Heart left ventricle (tissue), 16 donors: Measurements from ENCODE around the gene ITGB1BP2. TPM values are rescaled to one million over a fixed set of nuclear protein-coding genes. Genes with fewer than 3 reads are reported as not detected.
"Not testable (repeated sequence)": the region's sequence is repeated elsewhere in the genome, so short reads cannot be mapped to it uniquely, and the experiment has no call there.

Experiments used
- ATAC-seq, 4 donors: fragments of 200-7000 bp; cut with Tn5 transposase; one replicate each; pipeline ENCODE4 v1.9.1; 2020 to 2022; ENCODE audit warnings: moderate library complexity in 4 of 4, mild to moderate bottlenecking in 3 of 4, moderate number of reproducible peaks in 1 of 4
- DNase-seq, 5 donors: peaks; one replicate each; pipeline ENCODE4 v3.0.0-alpha.2; 2020
- H3K27ac ChIP-seq, 12 donors: fragments of 200-600 bp; sonication (generic) in 4 of 12; one replicate each; pipeline versions ENCODE4 v1.5.0 to v1.8.0; 2016 to 2022; ENCODE audit warnings: mild to moderate bottlenecking in 2 of 12
- H3K27me3 ChIP-seq, 9 donors: fragments of 200-600 bp; sonication (generic) in 2 of 9; one replicate each; pipeline versions ENCODE4 v1.5.1 to v1.8.0; 2016 to 2022; ENCODE audit warnings: mild to moderate bottlenecking in 3 of 9
- H3K36me3 ChIP-seq, 9 donors: fragments of 200-600 bp; sonication (generic) in 2 of 9; one replicate each; pipeline versions ENCODE4 v1.5.0 to v1.8.0; 2018 to 2022; ENCODE audit warnings: mild to moderate bottlenecking in 2 of 9
- H3K4me1 ChIP-seq, 12 donors: fragments of 200-600 bp; sonication (generic) in 4 of 12; one replicate each; pipeline versions ENCODE4 v1.5.0 to v1.8.0; 2016 to 2022; ENCODE audit warnings: mild to moderate bottlenecking in 3 of 12
- H3K4me3 ChIP-seq, 12 donors: fragments of 200-600 bp; sonication (generic) in 4 of 12; one replicate each; pipeline versions ENCODE4 v1.5.0 to v1.8.0; 2017 to 2022; ENCODE audit warnings: mild to moderate bottlenecking in 9 of 12, moderate library complexity in 4 of 12
- H3K9me3 ChIP-seq, 12 donors: fragments of 200-600 bp; sonication (generic) in 4 of 12; one replicate each; pipeline versions ENCODE4 v1.5.0 to v1.8.0; 2016 to 2022; ENCODE audit warnings: mild to moderate bottlenecking in 1 of 12
- POLR2A ChIP-seq, 2 donors: fragments of 450-650 bp; IDR thresholded peaks; one replicate each; pipeline ENCODE4 v1.6.1; 2017; ENCODE audit warnings: antibody characterized with exemption in 2 of 2, mild to moderate bottlenecking in 2 of 2, moderate library complexity in 2 of 2
- WGBS, 4 donors: extraction: QIAGEN DNeasy Blood & Tissue Kit in 2 of 4; methylation state at CpG; one replicate each; pipeline versions ENCODE4 v1.1.5 to v1.1.7; 2013 to 2018; 5-methylcytosine and 5-hydroxymethylcytosine counted together
- intact Hi-C, 10 donors: fragments of 100-400 bp; cut with DNase I; formaldehyde crosslinking; loops; one replicate each; pipeline versions ENCODE4 v1.11.1 to v1.14.2; 2022
- polyA plus RNA-seq, 2 donors: library from polyadenylated mRNA; stranded (reverse); fragments of 200-250 nt; gene quantifications; one replicate each; pipeline ENCODE4 v1.2.3, GENCODE V29; 2013
- total RNA-seq, 9 donors: library from RNA; depleted of rRNA in 2 of 9; stranded (reverse); fragments of >200 nt in 2 of 9; fragmentation: NEBNext Ultra II Directional in 3 of 9; extraction: Animal tissue kit (Norgen Biotek cat#: 25700) in 3 of 9; gene quantifications; one replicate each; pipeline versions ENCODE4 v1.1.0 to v1.2.4, GENCODE V29; 2016 to 2023
- TF ChIP-seq, protein P1 (sequence below), 12 donors: fragments of 200-600 bp; sonication (generic) in 4 of 12; IDR thresholded peaks; one replicate each; pipeline versions ENCODE4 v1.5.0 to v1.8.0; 2018 to 2022; ENCODE audit warnings: antibody characterized with exemption in 12 of 12, mild to moderate bottlenecking in 5 of 12
- donor health status: ischemic (EF 13 %, LVEDD 7.1; RV severe dilation, severe dysfunction).
- donor health status: healthy with polysubstance abuse.
- donor health status: DM: no; HTN: yes; CAD: no.
- donor health status: DM: no; HTN: no; CAD: no.
- donor health status: ischemic (EF 25% LVEDD 6.9; RV normal size, moderate dysfunction).
- donor health status: ischemic (EF 25% LVEDD 5.7; RV mildly dilated, moderate dysfunction).
- donor health status: healthy.
- donor health status: DM: yes; HTN: yes; CAD: no.
- donor health status: ischemic (EF 35%, LVEDD 5.7; RV mildly dilated, moderate dysfunction).
- donor health status: nonischemic (EF 11% LVEDD 7.7; RV severe dilation, severe dysfunction).
- donor health status: DM: yes; HTN: yes; CAD: no.
- donor health status: PGD.
- donor health status: ischemic (EF 29% LVEDD 5.4; RV normal size, mild dysfunction).
- donor health status: nonischemic (EF 23%, LVEDD 6.1; RV moderate dilation, normal function).

The ITGB1BP2 gene
- total and polyA plus RNA-seq, 11 donors, result 64.2 to 162 (median 87.0) TPM

GRCh38 chrX:71254092-71254963, 47.2 kb upstream of the ITGB1BP2 start, which contains the start of gene ZMYM3:
ZMYM3 (minus strand) TSS chrX:71254140; CDS start chrX:71253255, 885 bp downstream.
- H3K9me3 ChIP-seq, result no peaks in the 10 kb centered on the region
- H3K27ac ChIP-seq, result peak within 1 kb of the TSS; percentile 24 to 93 (median 86)
- no peaks in the 10 kb centered on the region for H3K27me3 ChIP-seq
- peaks cover 0 to 14% (median 8%) of the 10 kb centered on the region in 12 donors for H3K4me1 ChIP-seq
- peak; percentile 85 to 92 (median 90) for DNase-seq
- intact Hi-C loops, result loop anchor here in 5 of 10 donors (2.0 to 10.0 kb wide), 4 partner anchors 28 to 110 kb away; partner anchors contain the start of genes TAF1 (in 4 of the 5), NONO (in 2 of the 5) and NLGN3 (in 1 of the 5)
- TF ChIP-seq POLR2A (IDR thresholded peaks at IDR 0.05), result peak in 1 of 2 donors; percentile 51
- TF ChIP-seq, protein P1, sequence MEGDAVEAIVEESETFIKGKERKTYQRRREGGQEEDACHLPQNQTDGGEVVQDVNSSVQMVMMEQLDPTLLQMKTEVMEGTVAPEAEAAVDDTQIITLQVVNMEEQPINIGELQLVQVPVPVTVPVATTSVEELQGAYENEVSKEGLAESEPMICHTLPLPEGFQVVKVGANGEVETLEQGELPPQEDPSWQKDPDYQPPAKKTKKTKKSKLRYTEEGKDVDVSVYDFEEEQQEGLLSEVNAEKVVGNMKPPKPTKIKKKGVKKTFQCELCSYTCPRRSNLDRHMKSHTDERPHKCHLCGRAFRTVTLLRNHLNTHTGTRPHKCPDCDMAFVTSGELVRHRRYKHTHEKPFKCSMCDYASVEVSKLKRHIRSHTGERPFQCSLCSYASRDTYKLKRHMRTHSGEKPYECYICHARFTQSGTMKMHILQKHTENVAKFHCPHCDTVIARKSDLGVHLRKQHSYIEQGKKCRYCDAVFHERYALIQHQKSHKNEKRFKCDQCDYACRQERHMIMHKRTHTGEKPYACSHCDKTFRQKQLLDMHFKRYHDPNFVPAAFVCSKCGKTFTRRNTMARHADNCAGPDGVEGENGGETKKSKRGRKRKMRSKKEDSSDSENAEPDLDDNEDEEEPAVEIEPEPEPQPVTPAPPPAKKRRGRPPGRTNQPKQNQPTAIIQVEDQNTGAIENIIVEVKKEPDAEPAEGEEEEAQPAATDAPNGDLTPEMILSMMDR (IDR thresholded peaks at IDR 0.05), result no peak
- peak within 1 kb of the TSS; percentile 53 to 98 (median 66) for H3K4me3 ChIP-seq
- peak; percentile 93 to 96 (median 94) for ATAC-seq
- peaks cover 0 to 15% (median 5%) of the 10 kb centered on the region in 9 donors for H3K36me3 ChIP-seq
- 1 to 55% (median 15%) methylated on average over 38 to 54 of the region's 54 CpGs for WGBS, 4 donors

- no peaks in the 10 kb centered on the region for H3K9me3 ChIP-seq
- intact Hi-C loops, result loop anchor here in 4 of 10 donors (10.0 kb wide), 2 partner anchors 109 to 111 kb away; partner anchors contain the start of genes TAF1 (in 4 of the 4) and NLGN3 (in 1 of the 4)
Observed at GRCh38 chrX:71256051-71256450, 45.5 kb upstream of the ITGB1BP2 start.

GRCh38 chrX:71256856-71257255, 44.7 kb upstream of the ITGB1BP2 start:
- WGBS, 4 donors, result 89 to 94% (median 93%) methylated on average over 4 of the region's 4 CpGs
- ATAC-seq (no peak), DNase-seq (no peak)
- H3K36me3 ChIP-seq, result no peaks in the 10 kb centered on the region
- H3K4me3 ChIP-seq, result no peak overlapping the region
- TF ChIP-seq POLR2A (IDR thresholded peaks at IDR 0.05), result no peak
- TF ChIP-seq, protein P1 (IDR thresholded peaks at IDR 0.05), result no peak
- H3K27ac ChIP-seq, result no peak overlapping the region
- H3K4me1 ChIP-seq, result peaks cover 0 to 14% (median 8%) of the 10 kb centered on the region in 12 donors
- H3K9me3 ChIP-seq, result no peaks in the 10 kb centered on the region
- H3K27me3 ChIP-seq, result no peaks in the 10 kb centered on the region
- intact Hi-C loops, result loop anchor here in 4 of 10 donors (10.0 kb wide), 2 partner anchors 108 to 112 kb away; partner anchors contain the start of genes TAF1 (in 4 of the 4) and NLGN3 (in 1 of the 4)

More at GRCh38 chrX:71256051-71256450, 45.5 kb upstream of the ITGB1BP2 start:
- H3K4me1 ChIP-seq, result peaks cover 0 to 14% (median 8%) of the 10 kb centered on the region in 12 donors
- H3K36me3 ChIP-seq, result no peaks in the 10 kb centered on the region
- ATAC-seq (no peak), DNase-seq (no peak)
- H3K27me3 ChIP-seq, result no peaks in the 10 kb centered on the region
- no peak for TF ChIP-seq POLR2A (IDR thresholded peaks at IDR 0.05)
- TF ChIP-seq, protein P1 (IDR thresholded peaks at IDR 0.05), result no peak
- H3K27ac ChIP-seq, result peak overlapping the region in 2 of 12 donors; percentile 89 to 93
- H3K4me3 ChIP-seq, result no peak overlapping the region
- 74 to 85% (median 79%) methylated on average over 6 of the region's 6 CpGs for WGBS, 4 donors

DNA sequence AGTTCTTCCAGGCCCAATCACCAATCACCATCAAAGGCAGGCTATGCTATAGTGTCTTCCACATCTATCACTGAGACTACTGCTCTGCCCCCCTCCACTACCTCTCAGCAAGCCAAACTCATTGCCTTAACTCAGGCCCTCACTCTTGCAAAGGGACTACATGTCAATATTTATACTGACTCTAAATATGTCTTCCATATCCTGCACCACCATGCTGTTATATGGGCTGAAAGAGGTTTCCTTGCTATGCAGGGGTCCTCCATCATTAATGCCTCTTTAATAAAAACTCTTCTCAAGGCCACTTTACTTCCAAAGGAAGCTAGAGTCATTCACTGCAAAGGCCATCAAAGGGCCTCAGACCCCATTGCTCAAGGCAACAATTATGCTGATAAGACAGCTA, 32.9 kb upstream of the ITGB1BP2 start:
- H3K27ac ChIP-seq, H3K27me3 ChIP-seq, H3K4me3 ChIP-seq, H3K4me1 ChIP-seq, DNase-seq, H3K9me3 ChIP-seq, ATAC-seq, H3K36me3 ChIP-seq, intact Hi-C loops: not testable (repeated sequence)
